Muscle of leg (tissue), 16 donors: ENCODE results near the gene SLCO2B1. TPM values are rescaled to one million over a fixed set of nuclear protein-coding genes. Genes with fewer than 3 reads are reported as not detected.
"Not testable (repeated sequence)": the region's sequence is repeated elsewhere in the genome, so short reads cannot be mapped to it uniquely, and the experiment has no call there.

ENCODE experiments used
- DNase-seq: peaks from one replicate; pipeline ENCODE4 v3.0.0; 2013
- H3K27ac ChIP-seq: one replicate; pipeline ENCODE4 v1.5.1; 2013; ENCODE audit warnings: mild to moderate bottlenecking, low read length, control low read depth
- H3K27me3 ChIP-seq: one replicate; pipeline ENCODE4 v1.6.1; 2013; ENCODE audit warnings: low read length; ENCODE audit not compliant: control insufficient read depth, insufficient read depth
- H3K36me3 ChIP-seq: one replicate; pipeline ENCODE4 v1.6.1; 2013; ENCODE audit warnings: low read length; ENCODE audit not compliant: control insufficient read depth, insufficient read depth
- H3K4me1 ChIP-seq: one replicate; pipeline ENCODE4 v1.6.1; 2013; ENCODE audit warnings: low read length; ENCODE audit not compliant: control insufficient read depth, insufficient read depth
- H3K4me3 ChIP-seq: one replicate; pipeline ENCODE4 v1.5.1; 2013; ENCODE audit warnings: low read length, control low read depth
- H3K9me3 ChIP-seq: replicated peaks from 2 replicates; pipeline ENCODE4 v1.6.1; 2013; ENCODE audit warnings: low read depth, low read length; ENCODE audit not compliant: control insufficient read depth
- WGBS: methylation state at CpG from one replicate; pipeline ENCODE4 v1.1.5; 2013; ENCODE audit warnings: missing lambda C conversion rate; ENCODE audit not compliant: insufficient coverage; 5-methylcytosine and 5-hydroxymethylcytosine counted together
- long read RNA-seq, 11 donors: transcript quantifications; one replicate each; lab custom pipeline, GENCODE V29; 2026
- polyA plus RNA-seq, 8 donors: library from polyadenylated mRNA; unstranded; fragments of 120-200 nt; gene quantifications; one replicate each; pipeline versions ENCODE4 v1.2.1 to v1.2.3, GENCODE V29; 2013; ENCODE audit warnings: inconsistent platforms in 1 of 8, low replicate concordance in 1 of 8; ENCODE audit not compliant: insufficient read length in 8 of 8, insufficient read depth in 1 of 8
- total RNA-seq: library from RNA; stranded (reverse); fragments of 120-200 nt; gene quantifications from one replicate; pipeline ENCODE4 v1.2.4, GENCODE V29; 2013

SLCO2B1 gene
- total RNA-seq (8.2 TPM), polyA plus RNA-seq (10 to 100 TPM in 7 of 8 donors, 1 to 10 TPM in 1; 10.0 to 19.3 (median 13.0) TPM)
- long read RNA-seq, donor 1, full-length matches to known transcripts, result 1 of 1 reads
- long read RNA-seq, donor 1, partial matches to known transcripts, result 0 of 1 reads
- long read RNA-seq, donor 1, other reads (novel, unspliced or antisense), result 0 of 1 reads
- long read RNA-seq, donor 2, partial matches to known transcripts, result 0 of 1 reads
- long read RNA-seq, donor 2, other reads (novel, unspliced or antisense), result 0 of 1 reads
- long read RNA-seq, donor 3, full-length matches to known transcripts, result 10 of 10 reads
- long read RNA-seq, donor 3, partial matches to known transcripts, result 0 of 10 reads
- long read RNA-seq, donor 3, other reads (novel, unspliced or antisense), result 0 of 10 reads
- long read RNA-seq, donor 4, full-length matches to known transcripts, result 10 of 10 reads
- long read RNA-seq, donor 4, partial matches to known transcripts, result 0 of 10 reads
- long read RNA-seq, donor 4, other reads (novel, unspliced or antisense), result 0 of 10 reads
- long read RNA-seq, donor 5, full-length matches to known transcripts, result 17 of 17 reads
- long read RNA-seq, donor 5, partial matches to known transcripts, result 0 of 17 reads
- long read RNA-seq, donor 5, other reads (novel, unspliced or antisense), result 0 of 17 reads
- long read RNA-seq, donor 6, full-length matches to known transcripts, result 8 of 8 reads
- long read RNA-seq, donor 6, partial matches to known transcripts, result 0 of 8 reads
- long read RNA-seq, donor 6, other reads (novel, unspliced or antisense), result 0 of 8 reads
- long read RNA-seq, donor 7, transcript SLCO2B1-202 (1 exons, 2,874 nt), result major isoform, 11 of 11 reads
- long read RNA-seq, donor 7, partial matches to known transcripts, result 0 of 11 reads
- long read RNA-seq, donor 7, other reads (novel, unspliced or antisense), result 0 of 11 reads
- long read RNA-seq, donor 8, full-length matches to known transcripts, result 11 of 11 reads
- long read RNA-seq, donor 8, partial matches to known transcripts, result 0 of 11 reads
- long read RNA-seq, donor 8, other reads (novel, unspliced or antisense), result 0 of 11 reads
- long read RNA-seq, donor 9, transcript SLCO2B1-202 (1 exons, 2,874 nt), result major isoform, 11 of 11 reads
- long read RNA-seq, donor 9, partial matches to known transcripts, result 0 of 11 reads
- long read RNA-seq, donor 9, other reads (novel, unspliced or antisense), result 0 of 11 reads
- long read RNA-seq, donor 10, full-length matches to known transcripts, result 9 of 9 reads
- long read RNA-seq, donor 10, partial matches to known transcripts, result 0 of 9 reads
- long read RNA-seq, donor 10, other reads (novel, unspliced or antisense), result 0 of 9 reads
- long read RNA-seq, donor 11, full-length matches to known transcripts, result 4 of 4 reads
- long read RNA-seq, donor 11, partial matches to known transcripts, result 0 of 4 reads
- long read RNA-seq, donor 11, other reads (novel, unspliced or antisense), result 0 of 4 reads

GRCh38 chr11:75150879-75151278 lies at the start of gene SLCO2B1:
Gene SLCO2B1, plus strand, starts transcription at chr11:75151107. Its CDS starts 275 bp downstream, at chr11:75151382.
- Histone ChIP-seq H3K4me1 (peaks cover 52% of the 10 kb centered on the region), H3K27me3 (peaks cover 2% of the 10 kb centered on the region), H3K4me3 (peak within 1 kb of the TSS; percentile 26), H3K36me3 (no peaks in the 10 kb centered on the region), H3K9me3 (no peaks in the 10 kb centered on the region), H3K27ac (no peak within 1 kb of the TSS)
- peak; percentile 56 for DNase-seq
- WGBS, result 30% methylated on average over 2 of the region's 4 CpGs

GRCh38 chr11:75101424-75102128 lies 49.3 kb upstream of the SLCO2B1 start:
- Histone ChIP-seq H3K27ac (no peak overlapping the region), H3K9me3 (no peaks in the 10 kb centered on the region), H3K27me3 (peaks cover 2% of the 10 kb centered on the region), H3K4me1 (no peaks in the 10 kb centered on the region), H3K4me3 (no peak overlapping the region), H3K36me3 (no peaks in the 10 kb centered on the region)
- no peak for DNase-seq
- WGBS, result 82% methylated on average over 4 of the region's 8 CpGs

- 45% methylated on average over 1 of the region's 5 CpGs for WGBS
- no peaks in the 10 kb centered on the region for H3K36me3 ChIP-seq
- DNase-seq, result no peak
- no peaks in the 10 kb centered on the region for H3K4me1 ChIP-seq
- H3K4me3 ChIP-seq, result no peak overlapping the region
- no peaks in the 10 kb centered on the region for H3K9me3 ChIP-seq
- no peaks in the 10 kb centered on the region for H3K27me3 ChIP-seq
- H3K27ac ChIP-seq, result no peak overlapping the region
These were observed 47.4 kb upstream of the SLCO2B1 start for GRCh38 chr11:75103380-75104026.

GRCh38 chr11:75105462-75105925 lies 45.4 kb upstream of the SLCO2B1 start:
- no peaks in the 10 kb centered on the region for H3K27me3 ChIP-seq
- H3K9me3 ChIP-seq, result no peaks in the 10 kb centered on the region
- H3K27ac ChIP-seq, result no peak overlapping the region
- H3K4me1 ChIP-seq, result no peaks in the 10 kb centered on the region
- H3K36me3 ChIP-seq, result no peaks in the 10 kb centered on the region
- 60% methylated on average over 7 of the region's 9 CpGs for WGBS
- no peak overlapping the region for H3K4me3 ChIP-seq
- DNase-seq, result no peak

- not testable (repeated sequence) for H3K36me3 ChIP-seq, H3K4me1 ChIP-seq
- no CpG with 5 or more reads among the region's 2 CpGs for WGBS
These were observed 44.8 kb upstream of the SLCO2B1 start for GRCh38 chr11:75105967-75106681.

GRCh38 chr11:75107187-75107586 lies 43.7 kb upstream of the SLCO2B1 start:
- no peaks in the 10 kb centered on the region for H3K27me3 ChIP-seq
- DNase-seq, result no peak
- no CpG with 5 or more reads among the region's 4 CpGs for WGBS

More at GRCh38 chr11:75105967-75106681, 44.8 kb upstream of the SLCO2B1 start:
- not testable (repeated sequence) for H3K27me3 ChIP-seq, H3K4me3 ChIP-seq, DNase-seq, H3K9me3 ChIP-seq, H3K27ac ChIP-seq

GRCh38 chr11:75112200-75112599 lies 38.7 kb upstream of the SLCO2B1 start:
- Histone ChIP-seq H3K9me3 (no peaks in the 10 kb centered on the region), H3K27me3 (no peaks in the 10 kb centered on the region), H3K27ac (no peak overlapping the region), H3K36me3 (no peaks in the 10 kb centered on the region), H3K4me1 (no peaks in the 10 kb centered on the region), H3K4me3 (no peak overlapping the region)
- no peak for DNase-seq
- no CpG with 5 or more reads among the region's 2 CpGs for WGBS

More at GRCh38 chr11:75107187-75107586, 43.7 kb upstream of the SLCO2B1 start:
- H3K9me3 ChIP-seq, result no peaks in the 10 kb centered on the region
- H3K36me3 ChIP-seq, result no peaks in the 10 kb centered on the region
- H3K4me1 ChIP-seq, result no peaks in the 10 kb centered on the region
- H3K27ac ChIP-seq, result no peak overlapping the region
- no peak overlapping the region for H3K4me3 ChIP-seq

- no peaks in the 10 kb centered on the region for H3K27me3 ChIP-seq
- H3K9me3 ChIP-seq, result no peaks in the 10 kb centered on the region
- H3K27ac ChIP-seq, result no peak overlapping the region
- H3K4me1 ChIP-seq, result no peaks in the 10 kb centered on the region
- H3K36me3 ChIP-seq, result no peaks in the 10 kb centered on the region
- H3K4me3 ChIP-seq, result no peak overlapping the region
- no peak for DNase-seq
- no CpG with 5 or more reads among the region's 1 CpG for WGBS
These were observed 37.9 kb upstream of the SLCO2B1 start for GRCh38 chr11:75113030-75113429.
